H1 (cell line): ENCODE results near the gene RHBDD2. TPM values are rescaled to one million over a fixed set of nuclear protein-coding genes. Genes with fewer than 3 reads are reported as not detected.

Experiments
- ASH2L ChIP-seq: fragments of 200-600, 300-600 bp; sonication (generic); IDR thresholded peaks from one replicate; pipeline ENCODE4 v1.7.1; 2017; ENCODE audit warnings: low read length
- BCL11A ChIP-seq, 2 experiments: IDR thresholded peaks; one replicate each; pipeline ENCODE4 v1.6.1; 2011; ENCODE audit warnings: low read depth in 2 of 2, low read length in 2 of 2, mild to moderate bottlenecking in 2 of 2
- CHD1 ChIP-seq: IDR thresholded peaks from 2 replicates; pipeline ENCODE4 v1.6.1; 2012; ENCODE audit warnings: low read depth, low read length, improper control_type of control experiment
- CREB1 ChIP-seq: IDR thresholded peaks from 2 replicates; pipeline ENCODE4 v1.6.1; 2012; ENCODE audit warnings: inconsistent platforms
- EP300 ChIP-seq, 2 experiments: IDR thresholded peaks; 1 replicate in 1 of 2; 2 replicates in 1 of 2; pipeline ENCODE4 v1.6.1; 2011 to 2012; ENCODE audit warnings: low read depth in 2 of 2, low read length in 2 of 2, mild to moderate bottlenecking in 2 of 2, borderline replicate concordance in 1 of 2, inconsistent platforms in 1 of 2, moderate library complexity in 1 of 2
- EZH2 ChIP-seq: fragments of 200-600 bp; sonication (generic); IDR thresholded peaks from 2 replicates; pipeline ENCODE4 v1.7.1; 2012; ENCODE audit warnings: low read depth, mild to moderate bottlenecking, moderate library complexity, low read length, inconsistent platforms; ENCODE audit not compliant: severe bottlenecking
- GABPA ChIP-seq: IDR thresholded peaks from 2 replicates; pipeline ENCODE4 v1.6.1; 2011; ENCODE audit warnings: mild to moderate bottlenecking, low read length, moderate library complexity, borderline replicate concordance; ENCODE audit not compliant: insufficient read depth
- GTF2F1 ChIP-seq: IDR thresholded peaks from 2 replicates; pipeline ENCODE4 v1.6.1; 2012; ENCODE audit warnings: low read depth, low read length, improper control_type of control experiment, borderline replicate concordance
- JUND ChIP-seq: IDR thresholded peaks from 2 replicates; pipeline ENCODE4 v1.6.1; 2011; ENCODE audit warnings: mild to moderate bottlenecking, improper control_type of control experiment, low read length
- KDM1A ChIP-seq: fragments of 200-600, 300-600 bp; sonication (generic); IDR thresholded peaks from 2 replicates; pipeline ENCODE4 v1.7.1; 2016; ENCODE audit warnings: mild to moderate bottlenecking, low read length, borderline replicate concordance
- KDM4A ChIP-seq: IDR thresholded peaks from one replicate; pipeline ENCODE4 v1.7.1; 2012; ENCODE audit warnings: low read depth, mild to moderate bottlenecking, moderate library complexity, low read length, inconsistent platforms; ENCODE audit not compliant: severe bottlenecking
- NANOG ChIP-seq: IDR thresholded peaks from 2 replicates; pipeline ENCODE4 v1.6.1; 2011; ENCODE audit warnings: low read length, low read depth, mild to moderate bottlenecking, inconsistent platforms; ENCODE audit not compliant: insufficient read depth, poor library complexity, severe bottlenecking
- POU5F1 ChIP-seq: IDR thresholded peaks from 2 replicates; pipeline ENCODE4 v1.6.1; 2011; ENCODE audit warnings: low read depth, mild to moderate bottlenecking, low read length, moderate library complexity
- RNF2 ChIP-seq: fragments of 200-900, 300-1000 bp; sonication (generic); IDR thresholded peaks from 2 replicates; pipeline ENCODE4 v1.7.1; 2016; ENCODE audit warnings: borderline replicate concordance, low read depth, mild to moderate bottlenecking, antibody characterized with exemption, low read length; ENCODE audit not compliant: poor library complexity, severe bottlenecking; ENCODE audit errors: missing control alignments
- SIX5 ChIP-seq: IDR thresholded peaks from 2 replicates; pipeline ENCODE4 v1.6.1; 2011; ENCODE audit warnings: mild to moderate bottlenecking, low read depth, low read length
- SP1 ChIP-seq: IDR thresholded peaks from 2 replicates; pipeline ENCODE4 v1.6.1; 2011; ENCODE audit warnings: low read depth, low read length
- SP4 ChIP-seq: IDR thresholded peaks from 2 replicates; pipeline ENCODE4 v1.6.1; 2012; ENCODE audit warnings: low read length, inconsistent platforms
- SUZ12 ChIP-seq: fragments of 200-600 bp; sonication (generic); IDR thresholded peaks from 2 replicates; pipeline ENCODE4 v1.6.1; 2012; ENCODE audit warnings: mild to moderate bottlenecking, inconsistent platforms, low read length, moderate library complexity, mixed read lengths
- TEAD4 ChIP-seq: IDR thresholded peaks from 2 replicates; pipeline ENCODE4 v1.6.1; 2012; ENCODE audit warnings: low read depth, low read length, inconsistent platforms, mixed read lengths
- polyA plus RNA-seq, 7 experiments: library from polyadenylated mRNA; depleted of rRNA in 3 of 7; stranded (reverse) in 5 of 7; unstranded in 2 of 7; fragments of >200 nt in 5 of 7; fragments of 200-250 nt in 2 of 7; gene quantifications; 1 replicate in 5 of 7; 2 replicates in 1 of 7; 4 replicates in 1 of 7; pipeline versions ENCODE4 v1.2.1 to v1.2.3, GENCODE V29; 2011 to 2013; ENCODE audit warnings: missing spikeins in 2 of 7, mixed read lengths in 2 of 7
- total RNA-seq: library from RNA; stranded (reverse); fragmentation: NEBNext Ultra II Directional; extraction: Animal tissue kit (Norgen Biotek cat#: 25700); gene quantifications from 2 replicates; pipeline ENCODE4 v1.2.1, GENCODE V29; 2021
- TF ChIP-seq, protein P1 (sequence below): IDR thresholded peaks from 2 replicates; pipeline ENCODE4 v1.6.1; 2011; ENCODE audit warnings: low read depth, mild to moderate bottlenecking, low read length; ENCODE audit not compliant: insufficient read depth
- TF ChIP-seq, protein P2 (sequence below), 3 experiments: IDR thresholded peaks; 1 replicate in 2 of 3; 2 replicates in 1 of 3; pipeline versions ENCODE4 v1.5.1 to v1.6.1; 2011; ENCODE audit warnings: low read length in 3 of 3, mild to moderate bottlenecking in 3 of 3, inconsistent platforms in 2 of 3, low read depth in 1 of 3, moderate library complexity in 1 of 3; ENCODE audit not compliant: insufficient read depth in 1 of 3; ENCODE audit errors: control extremely low read depth in 1 of 3

RHBDD2 gene
- total and polyA plus RNA-seq, 2 of the 8 experiments (the other 6 are each of a cell fraction or from before 2014, with no cell fraction given): 28.3 to 65.5 TPM

DNA sequence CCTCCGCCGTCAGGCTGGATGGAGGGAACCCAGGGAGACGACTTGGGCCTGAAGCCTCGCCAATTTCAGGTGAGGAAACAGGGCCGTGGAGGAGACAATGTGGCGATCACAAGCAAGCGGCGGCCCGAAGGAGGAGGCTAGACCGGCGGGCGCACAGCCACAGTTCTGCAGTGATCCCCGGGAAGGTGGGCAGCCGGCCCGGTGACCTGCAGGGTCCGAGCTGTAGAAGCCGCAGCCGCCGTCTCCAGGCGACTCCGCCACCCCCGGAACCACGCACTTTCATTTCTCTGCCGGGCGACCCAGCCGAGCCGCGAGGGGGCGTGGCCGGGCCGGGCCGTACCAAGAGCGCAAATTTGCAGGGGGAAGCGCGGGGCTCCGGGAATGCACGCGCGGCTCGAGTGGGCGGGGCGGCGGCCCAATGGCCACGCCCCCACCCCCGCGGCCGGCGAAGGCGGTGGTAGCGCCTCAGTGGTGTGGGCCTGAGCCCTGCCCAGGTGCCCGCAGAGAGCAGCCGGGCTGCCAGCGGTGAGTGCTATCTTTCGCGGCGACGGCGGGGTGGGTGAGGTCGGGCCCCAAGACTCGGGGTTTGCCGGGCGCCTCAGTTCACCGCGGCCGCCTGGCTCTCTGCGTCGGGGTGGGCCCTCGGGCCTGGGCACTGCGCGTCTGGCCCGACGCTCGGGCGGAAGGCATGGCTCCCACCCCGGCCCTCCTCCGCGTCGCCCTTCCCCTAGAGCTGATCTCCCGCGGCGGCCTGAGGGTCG lies 36.0 kb downstream of the RHBDD2 start, which contains the start of gene POR (continued):
- TF ChIP-seq SP4 (peak; percentile 99), CREB1 (peak; percentile 73), EP300 (IDR thresholded peaks at IDR 0.05; ENCODE audit: borderline replicate concordance in 1 of 2, low read depth in 2 of 2, low read length in 2 of 2) (peak in 1 of 2 experiments; percentile 100; a peak in 2 of 3 replicates), TEAD4 (peak; percentile 89), EZH2 (no peak), CHD1 (peak; percentile 99), NANOG (peak; percentile 80), SUZ12 (no peak), ASH2L (peak; percentile 69), KDM1A (no peak), GTF2F1 (peak; percentile 66; the same call in 1 of the 2 replicates), SP1 (peak; percentile 98), SIX5 (peak; percentile 47; the same call in 1 of the 2 replicates), JUND (peak; percentile 98), KDM4A (no peak), RNF2 (no peak), GABPA (no peak), POU5F1 (peak; percentile 62; the same call in 1 of the 2 replicates), BCL11A (IDR thresholded peaks at IDR 0.05; ENCODE audit: low read depth in 2 of 2, low read length in 2 of 2) (no peak)
- TF ChIP-seq, protein P1, sequence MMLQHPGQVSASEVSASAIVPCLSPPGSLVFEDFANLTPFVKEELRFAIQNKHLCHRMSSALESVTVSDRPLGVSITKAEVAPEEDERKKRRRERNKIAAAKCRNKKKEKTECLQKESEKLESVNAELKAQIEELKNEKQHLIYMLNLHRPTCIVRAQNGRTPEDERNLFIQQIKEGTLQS: no peak
- TF ChIP-seq, protein P2, sequence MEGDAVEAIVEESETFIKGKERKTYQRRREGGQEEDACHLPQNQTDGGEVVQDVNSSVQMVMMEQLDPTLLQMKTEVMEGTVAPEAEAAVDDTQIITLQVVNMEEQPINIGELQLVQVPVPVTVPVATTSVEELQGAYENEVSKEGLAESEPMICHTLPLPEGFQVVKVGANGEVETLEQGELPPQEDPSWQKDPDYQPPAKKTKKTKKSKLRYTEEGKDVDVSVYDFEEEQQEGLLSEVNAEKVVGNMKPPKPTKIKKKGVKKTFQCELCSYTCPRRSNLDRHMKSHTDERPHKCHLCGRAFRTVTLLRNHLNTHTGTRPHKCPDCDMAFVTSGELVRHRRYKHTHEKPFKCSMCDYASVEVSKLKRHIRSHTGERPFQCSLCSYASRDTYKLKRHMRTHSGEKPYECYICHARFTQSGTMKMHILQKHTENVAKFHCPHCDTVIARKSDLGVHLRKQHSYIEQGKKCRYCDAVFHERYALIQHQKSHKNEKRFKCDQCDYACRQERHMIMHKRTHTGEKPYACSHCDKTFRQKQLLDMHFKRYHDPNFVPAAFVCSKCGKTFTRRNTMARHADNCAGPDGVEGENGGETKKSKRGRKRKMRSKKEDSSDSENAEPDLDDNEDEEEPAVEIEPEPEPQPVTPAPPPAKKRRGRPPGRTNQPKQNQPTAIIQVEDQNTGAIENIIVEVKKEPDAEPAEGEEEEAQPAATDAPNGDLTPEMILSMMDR (IDR thresholded peaks at IDR 0.05; ENCODE audit: control extremely low read depth in 1 of 3, insufficient read depth in 1 of 3, low read depth in 1 of 3, low read length in 3 of 3): no peak
